Muscle layer of colon (tissue), 2 donors: ENCODE measurements around the gene BEGAIN.

ENCODE experiments used
- H3K27ac ChIP-seq: one replicate; pipeline ENCODE4 v1.7.0; 2013; ENCODE audit warnings: low read depth, mild to moderate bottlenecking, low read length, moderate library complexity
- H3K27me3 ChIP-seq, 2 donors: one replicate each; pipeline ENCODE4 v1.7.0; 2013; ENCODE audit warnings: low read length in 2 of 2, mild to moderate bottlenecking in 2 of 2; ENCODE audit not compliant: insufficient read depth in 2 of 2, control insufficient read depth in 1 of 2
- H3K36me3 ChIP-seq: one replicate; pipeline ENCODE4 v1.7.0; 2013; ENCODE audit warnings: mild to moderate bottlenecking, low read length; ENCODE audit not compliant: insufficient read depth
- H3K4me1 ChIP-seq: one replicate; pipeline ENCODE4 v1.7.0; 2013; ENCODE audit warnings: mild to moderate bottlenecking, low read length; ENCODE audit not compliant: insufficient read depth
- H3K4me3 ChIP-seq, 2 donors: one replicate each; pipeline ENCODE4 v1.7.0; 2013; ENCODE audit warnings: low read length in 2 of 2, low read depth in 1 of 2, mild to moderate bottlenecking in 1 of 2, moderate library complexity in 1 of 2
- H3K9ac ChIP-seq: one replicate; pipeline ENCODE4 v1.7.0; 2013; ENCODE audit warnings: low read length
- H3K9me3 ChIP-seq: one replicate; pipeline ENCODE4 v1.7.0; 2013; ENCODE audit warnings: mild to moderate bottlenecking, low read length
- donor health status: abdominal sarcoma.
- donor health status: Adenocarcinoma of cecum.

Gene BEGAIN

DNA sequence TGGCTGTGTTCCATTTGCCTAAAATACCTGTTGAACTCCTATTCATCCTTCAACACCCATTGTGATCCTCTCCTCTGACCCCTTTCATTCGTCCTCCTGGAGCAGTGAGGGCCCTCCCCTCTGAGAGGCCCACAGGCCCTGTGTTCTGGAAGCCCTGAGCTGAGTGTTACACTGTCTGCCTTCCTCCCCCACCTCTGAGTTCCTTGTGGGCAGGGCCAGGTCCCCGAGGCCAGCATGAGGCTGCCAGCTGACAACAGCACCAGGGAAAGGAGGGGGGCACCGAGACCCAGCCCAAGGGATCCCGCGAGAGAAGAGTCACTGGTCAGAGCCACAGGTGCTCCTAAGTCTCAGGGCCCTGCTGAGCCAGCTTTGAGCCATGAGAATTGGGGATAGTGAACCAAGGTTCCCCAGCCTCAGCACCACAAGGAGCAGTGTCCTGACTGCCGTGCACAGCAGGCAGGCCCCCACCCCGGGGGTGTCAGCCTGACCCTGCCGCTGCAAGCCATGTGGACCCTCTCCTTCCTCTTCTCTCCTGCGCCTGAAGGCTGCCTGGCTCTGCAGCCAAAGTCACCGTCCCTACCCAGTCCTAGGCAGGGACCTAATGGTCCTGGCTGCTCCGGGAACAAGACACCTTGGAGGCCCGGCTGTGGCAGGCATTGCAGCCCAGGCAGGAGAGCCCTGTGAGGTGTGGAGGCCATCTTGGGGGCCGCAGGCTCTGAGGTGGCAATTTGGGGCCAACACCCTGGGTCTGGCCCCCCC is 52.5 kb downstream of the BEGAIN start:
- Histone ChIP-seq H3K4me1 (peaks cover 13% of the 10 kb centered on the region), H3K9ac (no peak overlapping the region), H3K27ac (no peak overlapping the region), H3K4me3 (no peak overlapping the region), H3K9me3 (no peaks in the 10 kb centered on the region), H3K36me3 (no peaks in the 10 kb centered on the region), H3K27me3 (no peaks in the 10 kb centered on the region)

GRCh38 chr14:100533656-100534485 is 53.3 kb downstream of the BEGAIN start:
- H3K36me3 ChIP-seq = peaks cover 4% of the 10 kb centered on the region
- H3K27me3 ChIP-seq = no peaks in the 10 kb centered on the region
- H3K27ac ChIP-seq = no peak overlapping the region
- H3K9ac ChIP-seq = no peak overlapping the region
- H3K9me3 ChIP-seq = no peaks in the 10 kb centered on the region
- H3K4me1 ChIP-seq = peaks cover 13% of the 10 kb centered on the region
- no peak overlapping the region for H3K4me3 ChIP-seq

DNA sequence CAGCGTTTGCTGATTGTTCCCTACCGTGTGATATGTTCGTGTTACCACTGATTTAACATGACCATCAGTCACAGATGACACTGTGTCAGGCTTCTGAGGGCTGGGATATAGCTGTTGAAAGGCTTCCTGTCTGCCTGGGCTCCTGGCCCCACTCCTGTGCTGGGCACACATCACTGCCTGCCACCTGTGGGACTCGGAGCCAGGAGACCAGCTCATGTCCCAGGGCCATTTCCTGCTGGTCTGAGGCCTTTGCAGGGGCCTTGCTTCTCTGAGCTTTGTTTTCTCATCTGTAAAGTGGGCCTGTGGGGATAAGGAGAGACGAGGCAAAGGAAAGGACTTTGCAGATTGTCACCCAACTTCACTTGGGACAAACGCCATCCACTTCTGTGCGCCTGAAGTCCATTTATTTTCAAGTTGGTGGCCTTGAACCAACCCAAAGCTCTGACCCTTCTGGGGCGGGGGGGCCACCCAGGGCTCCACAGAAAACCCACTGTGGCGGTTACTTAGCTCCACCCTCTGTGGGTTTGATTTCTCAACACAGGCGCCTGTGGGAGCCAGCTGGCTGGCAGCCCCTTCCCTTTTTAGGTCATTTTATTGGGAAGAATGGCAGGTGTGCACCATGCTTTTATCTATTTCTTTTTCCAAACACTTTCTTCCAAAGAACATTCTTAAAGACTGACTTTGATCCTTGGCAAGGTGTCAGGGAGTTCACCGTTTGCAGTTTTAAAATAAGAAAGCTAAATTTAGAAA is 54.1 kb downstream of the BEGAIN start:
- H3K27ac ChIP-seq = no peak overlapping the region
- H3K4me1 ChIP-seq = peaks cover 13% of the 10 kb centered on the region
- peaks cover 4% of the 10 kb centered on the region for H3K36me3 ChIP-seq
- H3K9ac ChIP-seq = no peak overlapping the region
- no peaks in the 10 kb centered on the region for H3K27me3 ChIP-seq
- H3K4me3 ChIP-seq = no peak overlapping the region
- no peaks in the 10 kb centered on the region for H3K9me3 ChIP-seq

- Histone ChIP-seq H3K9ac (no peak overlapping the region), H3K9me3 (no peaks in the 10 kb centered on the region), H3K4me1 (peaks cover 13% of the 10 kb centered on the region), H3K36me3 (peaks cover 4% of the 10 kb centered on the region), H3K27ac (no peak overlapping the region), H3K27me3 (no peaks in the 10 kb centered on the region), H3K4me3 (no peak overlapping the region)
Measured at GRCh38 chr14:100532154-100532861, 54.9 kb downstream of the BEGAIN start.

DNA sequence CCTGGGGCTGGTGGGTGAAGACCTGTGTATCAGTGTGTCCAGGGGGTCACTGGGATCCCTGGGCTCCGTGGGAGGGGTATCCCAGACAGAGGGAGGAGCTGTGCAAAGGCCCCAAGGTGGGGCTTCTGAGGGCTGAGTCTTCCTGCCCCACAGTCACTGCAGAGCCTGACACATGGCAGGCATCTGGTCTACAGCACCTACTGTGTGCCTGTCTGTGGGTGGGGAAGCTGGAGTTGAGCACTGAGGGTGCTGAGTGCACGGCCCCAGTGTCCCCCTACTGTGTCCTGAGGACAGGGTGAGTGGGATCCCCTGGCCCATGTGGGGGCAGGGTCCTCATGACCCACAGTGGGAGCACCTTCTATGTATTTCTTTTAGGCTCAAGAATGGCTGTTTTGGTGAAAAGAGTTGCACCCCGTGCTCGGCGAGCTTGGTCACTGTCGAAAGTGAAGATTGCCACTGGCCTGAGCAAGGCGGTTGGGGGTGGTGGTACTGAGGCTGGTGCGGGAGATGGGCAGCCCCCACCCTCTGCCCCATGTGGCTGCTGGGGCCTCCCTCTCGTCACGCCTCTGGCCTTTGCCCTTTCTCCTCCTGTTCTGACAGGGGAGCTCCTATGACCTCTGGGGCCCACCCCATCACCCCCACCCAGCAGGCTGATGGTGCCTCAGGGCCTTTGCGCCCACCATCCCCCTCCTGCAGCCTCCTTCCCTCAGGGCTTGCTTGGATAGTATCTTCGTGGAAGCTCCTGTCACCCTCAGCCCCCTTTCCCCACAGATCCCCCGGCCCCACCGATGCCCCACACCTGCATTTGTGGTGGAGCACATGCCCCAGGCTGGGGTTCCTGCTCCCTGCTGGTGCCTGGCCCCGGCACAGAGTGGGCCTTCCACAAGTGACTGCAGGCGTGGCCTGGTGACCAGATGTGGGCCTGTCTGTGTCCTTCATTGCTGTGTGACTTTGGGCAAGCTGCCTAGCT is 55.8 kb downstream of the BEGAIN start:
- H3K27me3 ChIP-seq = no peaks in the 10 kb centered on the region
- H3K4me1 ChIP-seq = peaks cover 13% of the 10 kb centered on the region
- H3K27ac ChIP-seq = no peak overlapping the region
- H3K9ac ChIP-seq = no peak overlapping the region
- H3K36me3 ChIP-seq = peaks cover 12% of the 10 kb centered on the region
- H3K4me3 ChIP-seq = no peak overlapping the region
- no peaks in the 10 kb centered on the region for H3K9me3 ChIP-seq

- no peaks in the 10 kb centered on the region for H3K9me3 ChIP-seq
- no peak overlapping the region for H3K4me3 ChIP-seq
- H3K9ac ChIP-seq = no peak overlapping the region
- peaks cover 13% of the 10 kb centered on the region for H3K4me1 ChIP-seq
- H3K27me3 ChIP-seq = no peaks in the 10 kb centered on the region
- H3K27ac ChIP-seq = no peak overlapping the region
- H3K36me3 ChIP-seq = peaks cover 13% of the 10 kb centered on the region
Measured at GRCh38 chr14:100530270-100531072, 56.7 kb downstream of the BEGAIN start.

GRCh38 chr14:100529561-100530031 is 57.6 kb downstream of the BEGAIN start:
- no peak overlapping the region for H3K4me3 ChIP-seq
- H3K27me3 ChIP-seq = no peaks in the 10 kb centered on the region
- H3K36me3 ChIP-seq = peaks cover 13% of the 10 kb centered on the region
- H3K9me3 ChIP-seq = no peaks in the 10 kb centered on the region
- H3K4me1 ChIP-seq = peaks cover 13% of the 10 kb centered on the region
- no peak overlapping the region for H3K9ac ChIP-seq
- no peak overlapping the region for H3K27ac ChIP-seq

- Histone ChIP-seq H3K27ac (no peak overlapping the region), H3K36me3 (peaks cover 13% of the 10 kb centered on the region), H3K4me1 (peaks cover 13% of the 10 kb centered on the region), H3K9ac (no peak overlapping the region), H3K4me3 (no peak overlapping the region), H3K9me3 (no peaks in the 10 kb centered on the region), H3K27me3 (no peaks in the 10 kb centered on the region)
Measured at GRCh38 chr14:100528962-100529560, 58.2 kb downstream of the BEGAIN start.

GRCh38 chr14:100526632-100527031 is 60.6 kb downstream of the BEGAIN start:
- Histone ChIP-seq H3K27ac (no peak overlapping the region), H3K4me1 (no peaks in the 10 kb centered on the region), H3K36me3 (peaks cover 13% of the 10 kb centered on the region), H3K27me3 (no peaks in the 10 kb centered on the region), H3K4me3 (no peak overlapping the region), H3K9ac (no peak overlapping the region), H3K9me3 (no peaks in the 10 kb centered on the region)
